GM23338 (cell line): ENCODE results near the gene TRIM63. TPM values are rescaled to one million over a fixed set of nuclear protein-coding genes. Genes with fewer than 3 reads are reported as not detected.

Source experiments
- CREB1 ChIP-seq: fragments of 250-450 bp; sonication (Bioruptor Pico); IDR thresholded peaks from 2 replicates; pipeline ENCODE4 v1.5.0; 2020; ENCODE audit warnings: low read depth, mild to moderate bottlenecking, moderate library complexity
- EZH2 ChIP-seq: fragments of 200-600 bp; sonication (generic); IDR thresholded peaks from one replicate; pipeline ENCODE4 v1.8.0; 2017; ENCODE audit warnings: antibody characterized with exemption, mild to moderate bottlenecking, low read depth; ENCODE audit not compliant: unreplicated experiment
- EZH2phosphoT487 ChIP-seq: fragments of 200-600 bp; sonication (generic); IDR thresholded peaks from one replicate; pipeline ENCODE4 v1.8.1; 2018; ENCODE audit warnings: antibody characterized with exemption; ENCODE audit not compliant: unreplicated experiment
- JUNB ChIP-seq: IDR thresholded peaks from one replicate; pipeline ENCODE4 v1.6.1; 2016; ENCODE audit warnings: antibody characterized with exemption; ENCODE audit not compliant: unreplicated experiment
- NANOG ChIP-seq: IDR thresholded peaks from 2 replicates; pipeline ENCODE4 v1.6.1; 2016; ENCODE audit warnings: antibody characterized with exemption, borderline replicate concordance
- POLR2AphosphoS5 ChIP-seq: IDR thresholded peaks from 2 replicates; pipeline ENCODE4 v1.6.1; 2016; ENCODE audit warnings: antibody characterized with exemption, low read depth
- STAT1 ChIP-seq: IDR thresholded peaks from one replicate; pipeline ENCODE4 v1.6.1; 2016; ENCODE audit warnings: antibody characterized with exemption; ENCODE audit not compliant: unreplicated experiment
- ZNF114 ChIP-seq: fragments of 250-450 bp; sonication (Bioruptor Pico); IDR thresholded peaks from 2 replicates; pipeline ENCODE4 v1.5.0; 2020; ENCODE audit warnings: mild to moderate bottlenecking, moderate library complexity
- polyA plus RNA-seq: library from polyadenylated mRNA; unstranded; fragments of >200 nt; fragmentation: Nextera tagmentation; extraction: Ambion mirVana; gene quantifications from 2 replicates; pipeline ENCODE4 v1.2.1, GENCODE V29; 2016
- total RNA-seq: library from RNA; depleted of rRNA; stranded (reverse); fragments of >200 nt; shearing (Covaris generic); gene quantifications from 2 replicates; pipeline ENCODE4 v1.2.3, GENCODE V29; 2014
- TF ChIP-seq, protein P1 (sequence below): fragments of 250-450 bp; sonication (Bioruptor Pico); IDR thresholded peaks from 2 replicates; pipeline ENCODE4 v1.5.0; 2020; ENCODE audit warnings: mild to moderate bottlenecking, moderate library complexity
- TF ChIP-seq, protein P2 (sequence below): IDR thresholded peaks from one replicate; pipeline ENCODE4 v1.6.1; 2018; ENCODE audit warnings: antibody characterized with exemption; ENCODE audit not compliant: unreplicated experiment
- TF ChIP-seq, protein P3 (sequence below), 2 experiments: fragments of 200-600 bp in 1 of 2; sonication (generic) in 1 of 2; conservative IDR thresholded peaks; 2 replicates each; pipeline versions ENCODE4 v1.5.1 to v1.6.1; 2016 to 2017; ENCODE audit warnings: antibody characterized with exemption in 2 of 2, low read depth in 2 of 2, mild to moderate bottlenecking in 2 of 2, moderate library complexity in 1 of 2

The TRIM63 gene
- total and polyA plus RNA-seq, 2 experiments from 2014 or later = 0.17 TPM; not detected in 1

DNA sequence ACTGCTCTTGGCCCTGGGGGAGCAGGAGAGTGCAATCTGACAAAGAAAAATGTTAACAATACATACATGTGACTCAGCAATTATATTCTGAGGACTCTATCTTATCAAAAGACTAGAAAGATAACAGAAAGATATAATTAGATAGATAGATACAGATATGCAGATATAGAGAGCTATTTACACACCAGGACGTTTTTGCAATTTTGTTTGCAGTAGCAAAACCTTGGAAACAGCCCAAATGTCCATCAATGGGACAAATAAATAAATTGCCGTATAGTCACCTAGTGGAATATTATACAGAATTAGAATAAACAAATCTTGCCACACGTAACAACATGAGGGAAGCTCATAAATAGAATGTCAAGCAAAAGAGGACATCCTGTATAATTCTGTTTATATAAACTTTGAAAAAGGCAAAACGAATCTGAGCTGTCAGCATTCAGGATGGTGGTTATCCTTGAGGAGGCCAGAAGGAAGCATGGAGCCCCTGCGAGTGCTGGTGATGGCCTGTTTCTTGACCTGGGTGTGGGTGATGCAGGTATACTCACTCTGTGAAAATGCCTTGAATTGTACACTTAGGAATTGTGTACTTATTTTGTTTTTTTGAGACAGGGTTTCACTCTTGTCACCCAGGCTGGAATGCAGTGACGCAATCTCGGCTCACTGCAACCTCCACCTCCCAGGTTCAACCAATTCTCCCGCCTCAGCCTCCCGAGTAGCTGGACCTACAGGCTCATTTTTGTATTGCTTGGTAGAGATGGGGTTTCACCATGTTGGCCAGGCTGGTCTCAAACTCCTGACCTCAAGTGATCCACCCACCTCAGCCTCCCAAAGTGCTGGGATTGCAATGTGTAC lies 12.8 kb upstream of the TRIM63 start (continued):
- TF ChIP-seq, protein P1, sequence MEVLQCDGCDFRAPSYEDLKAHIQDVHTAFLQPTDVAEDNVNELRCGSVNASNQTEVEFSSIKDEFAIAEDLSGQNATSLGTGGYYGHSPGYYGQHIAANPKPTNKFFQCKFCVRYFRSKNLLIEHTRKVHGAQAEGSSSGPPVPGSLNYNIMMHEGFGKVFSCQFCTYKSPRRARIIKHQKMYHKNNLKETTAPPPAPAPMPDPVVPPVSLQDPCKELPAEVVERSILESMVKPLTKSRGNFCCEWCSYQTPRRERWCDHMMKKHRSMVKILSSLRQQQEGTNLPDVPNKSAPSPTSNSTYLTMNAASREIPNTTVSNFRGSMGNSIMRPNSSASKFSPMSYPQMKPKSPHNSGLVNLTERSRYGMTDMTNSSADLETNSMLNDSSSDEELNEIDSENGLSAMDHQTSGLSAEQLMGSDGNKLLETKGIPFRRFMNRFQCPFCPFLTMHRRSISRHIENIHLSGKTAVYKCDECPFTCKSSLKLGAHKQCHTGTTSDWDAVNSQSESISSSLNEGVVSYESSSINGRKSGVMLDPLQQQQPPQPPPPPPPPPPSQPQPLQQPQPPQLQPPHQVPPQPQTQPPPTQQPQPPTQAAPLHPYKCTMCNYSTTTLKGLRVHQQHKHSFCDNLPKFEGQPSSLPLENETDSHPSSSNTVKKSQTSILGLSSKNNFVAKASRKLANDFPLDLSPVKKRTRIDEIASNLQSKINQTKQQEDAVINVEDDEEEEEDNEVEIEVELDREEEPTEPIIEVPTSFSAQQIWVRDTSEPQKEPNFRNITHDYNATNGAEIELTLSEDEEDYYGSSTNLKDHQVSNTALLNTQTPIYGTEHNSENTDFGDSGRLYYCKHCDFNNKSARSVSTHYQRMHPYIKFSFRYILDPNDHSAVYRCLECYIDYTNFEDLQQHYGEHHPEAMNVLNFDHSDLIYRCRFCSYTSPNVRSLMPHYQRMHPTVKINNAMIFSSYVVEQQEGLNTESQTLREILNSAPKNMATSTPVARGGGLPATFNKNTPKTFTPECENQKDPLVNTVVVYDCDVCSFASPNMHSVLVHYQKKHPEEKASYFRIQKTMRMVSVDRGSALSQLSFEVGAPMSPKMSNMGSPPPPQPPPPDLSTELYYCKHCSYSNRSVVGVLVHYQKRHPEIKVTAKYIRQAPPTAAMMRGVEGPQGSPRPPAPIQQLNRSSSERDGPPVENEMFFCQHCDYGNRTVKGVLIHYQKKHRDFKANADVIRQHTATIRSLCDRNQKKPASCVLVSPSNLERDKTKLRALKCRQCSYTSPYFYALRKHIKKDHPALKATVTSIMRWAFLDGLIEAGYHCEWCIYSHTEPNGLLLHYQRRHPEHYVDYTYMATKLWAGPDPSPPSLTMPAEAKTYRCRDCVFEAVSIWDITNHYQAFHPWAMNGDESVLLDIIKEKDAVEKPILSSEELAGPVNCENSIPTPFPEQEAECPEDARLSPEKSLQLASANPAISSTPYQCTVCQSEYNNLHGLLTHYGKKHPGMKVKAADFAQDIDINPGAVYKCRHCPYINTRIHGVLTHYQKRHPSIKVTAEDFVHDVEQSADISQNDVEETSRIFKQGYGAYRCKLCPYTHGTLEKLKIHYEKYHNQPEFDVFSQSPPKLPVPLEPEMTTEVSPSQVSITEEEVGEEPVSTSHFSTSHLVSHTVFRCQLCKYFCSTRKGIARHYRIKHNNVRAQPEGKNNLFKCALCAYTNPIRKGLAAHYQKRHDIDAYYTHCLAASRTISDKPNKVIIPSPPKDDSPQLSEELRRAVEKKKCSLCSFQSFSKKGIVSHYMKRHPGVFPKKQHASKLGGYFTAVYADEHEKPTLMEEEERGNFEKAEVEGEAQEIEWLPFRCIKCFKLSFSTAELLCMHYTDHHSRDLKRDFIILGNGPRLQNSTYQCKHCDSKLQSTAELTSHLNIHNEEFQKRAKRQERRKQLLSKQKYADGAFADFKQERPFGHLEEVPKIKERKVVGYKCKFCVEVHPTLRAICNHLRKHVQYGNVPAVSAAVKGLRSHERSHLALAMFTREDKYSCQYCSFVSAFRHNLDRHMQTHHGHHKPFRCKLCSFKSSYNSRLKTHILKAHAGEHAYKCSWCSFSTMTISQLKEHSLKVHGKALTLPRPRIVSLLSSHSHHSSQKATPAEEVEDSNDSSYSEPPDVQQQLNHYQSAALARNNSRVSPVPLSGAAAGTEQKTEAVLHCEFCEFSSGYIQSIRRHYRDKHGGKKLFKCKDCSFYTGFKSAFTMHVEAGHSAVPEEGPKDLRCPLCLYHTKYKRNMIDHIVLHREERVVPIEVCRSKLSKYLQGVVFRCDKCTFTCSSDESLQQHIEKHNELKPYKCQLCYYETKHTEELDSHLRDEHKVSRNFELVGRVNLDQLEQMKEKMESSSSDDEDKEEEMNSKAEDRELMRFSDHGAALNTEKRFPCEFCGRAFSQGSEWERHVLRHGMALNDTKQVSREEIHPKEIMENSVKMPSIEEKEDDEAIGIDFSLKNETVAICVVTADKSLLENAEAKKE (CRISPR knock-in tag) = no peak
- TF ChIP-seq EZH2 (no peak), STAT1 (no peak), NANOG (no peak), EZH2phosphoT487 (no peak), JUNB (no peak), ZNF114 (CRISPR knock-in tag) (no peak), POLR2AphosphoS5 (no peak), CREB1 (no peak)
- TF ChIP-seq, protein P2, sequence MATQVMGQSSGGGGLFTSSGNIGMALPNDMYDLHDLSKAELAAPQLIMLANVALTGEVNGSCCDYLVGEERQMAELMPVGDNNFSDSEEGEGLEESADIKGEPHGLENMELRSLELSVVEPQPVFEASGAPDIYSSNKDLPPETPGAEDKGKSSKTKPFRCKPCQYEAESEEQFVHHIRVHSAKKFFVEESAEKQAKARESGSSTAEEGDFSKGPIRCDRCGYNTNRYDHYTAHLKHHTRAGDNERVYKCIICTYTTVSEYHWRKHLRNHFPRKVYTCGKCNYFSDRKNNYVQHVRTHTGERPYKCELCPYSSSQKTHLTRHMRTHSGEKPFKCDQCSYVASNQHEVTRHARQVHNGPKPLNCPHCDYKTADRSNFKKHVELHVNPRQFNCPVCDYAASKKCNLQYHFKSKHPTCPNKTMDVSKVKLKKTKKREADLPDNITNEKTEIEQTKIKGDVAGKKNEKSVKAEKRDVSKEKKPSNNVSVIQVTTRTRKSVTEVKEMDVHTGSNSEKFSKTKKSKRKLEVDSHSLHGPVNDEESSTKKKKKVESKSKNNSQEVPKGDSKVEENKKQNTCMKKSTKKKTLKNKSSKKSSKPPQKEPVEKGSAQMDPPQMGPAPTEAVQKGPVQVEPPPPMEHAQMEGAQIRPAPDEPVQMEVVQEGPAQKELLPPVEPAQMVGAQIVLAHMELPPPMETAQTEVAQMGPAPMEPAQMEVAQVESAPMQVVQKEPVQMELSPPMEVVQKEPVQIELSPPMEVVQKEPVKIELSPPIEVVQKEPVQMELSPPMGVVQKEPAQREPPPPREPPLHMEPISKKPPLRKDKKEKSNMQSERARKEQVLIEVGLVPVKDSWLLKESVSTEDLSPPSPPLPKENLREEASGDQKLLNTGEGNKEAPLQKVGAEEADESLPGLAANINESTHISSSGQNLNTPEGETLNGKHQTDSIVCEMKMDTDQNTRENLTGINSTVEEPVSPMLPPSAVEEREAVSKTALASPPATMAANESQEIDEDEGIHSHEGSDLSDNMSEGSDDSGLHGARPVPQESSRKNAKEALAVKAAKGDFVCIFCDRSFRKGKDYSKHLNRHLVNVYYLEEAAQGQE = no peak
- TF ChIP-seq, protein P3, sequence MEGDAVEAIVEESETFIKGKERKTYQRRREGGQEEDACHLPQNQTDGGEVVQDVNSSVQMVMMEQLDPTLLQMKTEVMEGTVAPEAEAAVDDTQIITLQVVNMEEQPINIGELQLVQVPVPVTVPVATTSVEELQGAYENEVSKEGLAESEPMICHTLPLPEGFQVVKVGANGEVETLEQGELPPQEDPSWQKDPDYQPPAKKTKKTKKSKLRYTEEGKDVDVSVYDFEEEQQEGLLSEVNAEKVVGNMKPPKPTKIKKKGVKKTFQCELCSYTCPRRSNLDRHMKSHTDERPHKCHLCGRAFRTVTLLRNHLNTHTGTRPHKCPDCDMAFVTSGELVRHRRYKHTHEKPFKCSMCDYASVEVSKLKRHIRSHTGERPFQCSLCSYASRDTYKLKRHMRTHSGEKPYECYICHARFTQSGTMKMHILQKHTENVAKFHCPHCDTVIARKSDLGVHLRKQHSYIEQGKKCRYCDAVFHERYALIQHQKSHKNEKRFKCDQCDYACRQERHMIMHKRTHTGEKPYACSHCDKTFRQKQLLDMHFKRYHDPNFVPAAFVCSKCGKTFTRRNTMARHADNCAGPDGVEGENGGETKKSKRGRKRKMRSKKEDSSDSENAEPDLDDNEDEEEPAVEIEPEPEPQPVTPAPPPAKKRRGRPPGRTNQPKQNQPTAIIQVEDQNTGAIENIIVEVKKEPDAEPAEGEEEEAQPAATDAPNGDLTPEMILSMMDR (conservative IDR thresholded peaks at IDR 0.05; ENCODE audit: low read depth in 2 of 2) = no peak
